H9 (cell line): ENCODE results near the gene NPBWR2. TPM values are rescaled to one million over a fixed set of nuclear protein-coding genes. Genes with fewer than 3 reads are reported as not detected.

Source experiments
- DNase-seq: peaks from one replicate; pipeline ENCODE4 v3.0.0-alpha.2; 2017
- H2AFZ ChIP-seq: one replicate; pipeline ENCODE4 v1.6.1; 2013; ENCODE audit warnings: mild to moderate bottlenecking, low read length, control low read depth, moderate library complexity
- H2AK5ac ChIP-seq: 2 replicates; pipeline ENCODE4 v1.6.1; 2013; ENCODE audit warnings: low read length, control low read depth, mixed read lengths; ENCODE audit not compliant: insufficient read length
- H2BK120ac ChIP-seq: one replicate; pipeline ENCODE4 v1.6.1; 2013; ENCODE audit warnings: low read depth, mild to moderate bottlenecking, low read length, control low read depth, inconsistent platforms; ENCODE audit not compliant: poor library complexity, severe bottlenecking
- H2BK12ac ChIP-seq: 2 replicates; pipeline ENCODE4 v1.6.1; 2013; ENCODE audit warnings: low read length, control low read depth, mixed read lengths, low read depth; ENCODE audit not compliant: insufficient read length
- H2BK15ac ChIP-seq: 2 replicates; pipeline ENCODE4 v1.6.1; 2013; ENCODE audit warnings: low read depth, low read length, control low read depth
- H2BK20ac ChIP-seq: one replicate; pipeline ENCODE4 v1.6.1; 2013; ENCODE audit warnings: low read depth, mild to moderate bottlenecking, low read length, control low read depth, inconsistent platforms; ENCODE audit not compliant: poor library complexity, severe bottlenecking
- H2BK5ac ChIP-seq: 2 replicates; pipeline ENCODE4 v1.6.1; 2013; ENCODE audit warnings: low read length, control low read depth, mixed read lengths; ENCODE audit not compliant: insufficient read length
- H3K14ac ChIP-seq: 2 replicates; pipeline ENCODE4 v1.6.1; 2013; ENCODE audit warnings: low read length, control low read depth; ENCODE audit not compliant: insufficient read depth
- H3K18ac ChIP-seq: 2 replicates; pipeline ENCODE4 v1.6.1; 2013; ENCODE audit warnings: low read depth, mild to moderate bottlenecking, mixed read lengths, low read length, control low read depth; ENCODE audit not compliant: insufficient read length
- H3K23ac ChIP-seq: 2 replicates; pipeline ENCODE4 v1.6.1; 2013; ENCODE audit warnings: low read length, control low read depth, mixed read lengths, low read depth; ENCODE audit not compliant: insufficient read length
- H3K23me2 ChIP-seq: 2 replicates; pipeline ENCODE4 v1.6.1; 2013; ENCODE audit warnings: low read depth, mild to moderate bottlenecking, mixed read lengths, low read length, control low read depth; ENCODE audit not compliant: insufficient read length, poor library complexity, severe bottlenecking
- H3K27ac ChIP-seq: 2 replicates; pipeline ENCODE4 v1.5.1; 2013; ENCODE audit warnings: low read length, control low read depth, mixed read lengths, low read depth; ENCODE audit not compliant: insufficient read length
- H3K27me3 ChIP-seq: 2 replicates; pipeline ENCODE4 v1.6.1; 2013; ENCODE audit warnings: low read length, control low read depth, inconsistent platforms; ENCODE audit not compliant: insufficient read depth
- H3K4ac ChIP-seq: 2 replicates; pipeline ENCODE4 v1.6.1; 2013; ENCODE audit warnings: low read depth, mild to moderate bottlenecking, control low read depth, inconsistent platforms, low read length, moderate library complexity
- H3K4me1 ChIP-seq: 2 replicates; pipeline ENCODE4 v1.6.1; 2013; ENCODE audit warnings: low read length, control low read depth, inconsistent platforms; ENCODE audit not compliant: insufficient read depth
- H3K4me2 ChIP-seq: 2 replicates; pipeline ENCODE4 v1.6.1; 2013; ENCODE audit warnings: low read length, control low read depth, mixed read lengths; ENCODE audit not compliant: insufficient read length, insufficient read depth
- H3K56ac ChIP-seq: 2 replicates; pipeline ENCODE4 v1.6.1; 2013; ENCODE audit warnings: low read depth, mild to moderate bottlenecking, mixed read lengths, low read length, control low read depth; ENCODE audit not compliant: insufficient read length
- H3K79me1 ChIP-seq: 2 replicates; pipeline ENCODE4 v1.6.1; 2013; ENCODE audit warnings: low read depth, mild to moderate bottlenecking, moderate library complexity, low read length, control low read depth, inconsistent platforms; ENCODE audit not compliant: insufficient read depth, poor library complexity, severe bottlenecking
- H3K79me2 ChIP-seq: 2 replicates; pipeline ENCODE4 v1.6.1; 2013; ENCODE audit warnings: low read length, control low read depth, inconsistent platforms; ENCODE audit not compliant: insufficient read depth
- H3K9ac ChIP-seq: 2 replicates; pipeline ENCODE4 v1.6.1; 2013; ENCODE audit warnings: low read length, control low read depth, mixed read lengths; ENCODE audit not compliant: insufficient read length; ENCODE audit errors: extremely low read depth
- H3K9me3 ChIP-seq: one replicate; pipeline ENCODE4 v1.6.1; 2013; ENCODE audit warnings: low read depth, low read length, inconsistent platforms; ENCODE audit not compliant: control insufficient read depth
- H3T11ph ChIP-seq: one replicate; pipeline ENCODE4 v1.6.1; 2013; ENCODE audit warnings: mild to moderate bottlenecking, low read length, control low read depth, inconsistent platforms
- H4K20me1 ChIP-seq: one replicate; pipeline ENCODE4 v1.6.1; 2013; ENCODE audit not compliant: control insufficient read depth, insufficient read length, insufficient read depth
- H4K5ac ChIP-seq: 2 replicates; pipeline ENCODE4 v1.6.1; 2013; ENCODE audit warnings: low read depth, mild to moderate bottlenecking, mixed read lengths, low read length, control low read depth; ENCODE audit not compliant: insufficient read length
- H4K8ac ChIP-seq: replicated peaks from 2 replicates; pipeline ENCODE4 v1.6.1; 2013; ENCODE audit warnings: low read length, control low read depth, mixed read lengths, low read depth; ENCODE audit not compliant: insufficient read length
- H4K91ac ChIP-seq: 2 replicates; pipeline ENCODE4 v1.6.1; 2013; ENCODE audit warnings: low read depth, mild to moderate bottlenecking, moderate library complexity, mixed read lengths, low read length, control low read depth; ENCODE audit not compliant: insufficient read length
- H3K27ac Mint-ChIP-seq, 3 experiments: 2 replicates in 2 of 3; 3 replicates in 1 of 3; pipeline ENCODE4 v1.8.0; 2020 to 2021; ENCODE audit warnings: mixed read lengths in 3 of 3, mild to moderate bottlenecking in 1 of 3, moderate library complexity in 1 of 3
- H3K27me3 Mint-ChIP-seq: 2 replicates; pipeline ENCODE4 v1.8.0; 2021; ENCODE audit warnings: low read depth, mild to moderate bottlenecking, moderate library complexity, mixed read lengths
- H3K36me3 Mint-ChIP-seq, 3 experiments: 2 replicates in 2 of 3; 3 replicates in 1 of 3; pipeline ENCODE4 v1.8.0; 2020 to 2021; ENCODE audit warnings: low read depth in 3 of 3, mixed read lengths in 3 of 3; ENCODE audit not compliant: insufficient read depth in 1 of 3
- H3K4me1 Mint-ChIP-seq, 2 experiments: 2 replicates each; pipeline ENCODE4 v1.8.0; 2020; ENCODE audit warnings: mixed read lengths in 2 of 2
- H3K4me3 Mint-ChIP-seq, 2 experiments: 2 replicates in 1 of 2; 3 replicates in 1 of 2; pipeline ENCODE4 v1.8.0; 2020 to 2021; ENCODE audit warnings: mild to moderate bottlenecking in 2 of 2, mixed read lengths in 2 of 2, moderate library complexity in 1 of 2
- H3K9me3 Mint-ChIP-seq, 2 experiments: 2 replicates in 1 of 2; 3 replicates in 1 of 2; pipeline ENCODE4 v1.8.0; 2020; ENCODE audit warnings: mild to moderate bottlenecking in 2 of 2, mixed read lengths in 2 of 2, moderate library complexity in 1 of 2
- CTCF ChIP-seq: fragments of 200-600 bp; sonication (generic); conservative IDR thresholded peaks from 3 replicates; pipeline ENCODE4 v1.8.0; 2021; ENCODE audit warnings: antibody characterized with exemption, mild to moderate bottlenecking
- WGBS: extraction: QIAGEN DNeasy Blood & Tissue Kit; methylation state at CpG from one replicate; pipeline ENCODE4 v1.1.7; 2013; ENCODE audit warnings: missing lambda C conversion rate, low lambda C conversion rate, mixed read lengths; ENCODE audit not compliant: insufficient read length; ENCODE audit errors: extremely low coverage; 5-methylcytosine and 5-hydroxymethylcytosine counted together
- total RNA-seq: library from RNA; stranded (reverse); gene quantifications from 2 replicates; pipeline ENCODE4 v1.2.1, GENCODE V29; 2021

The NPBWR2 gene
- total RNA-seq, 1 experiment from 2014 or later: not detected

- Histone ChIP-seq H2BK20ac (no peak overlapping the region), H3K9ac (no peak overlapping the region), H3K27me3 (no peaks in the 10 kb centered on the region; the same call in 1 of the 2 replicates), H4K8ac (no peak overlapping the region), H3T11ph (no peak overlapping the region), H3K18ac (no peak overlapping the region), H2BK12ac (no peak overlapping the region), H2BK5ac (no peak overlapping the region), H2AK5ac (no peak overlapping the region), H3K23me2 (no peaks in the 10 kb centered on the region), H4K20me1 (no peaks in the 10 kb centered on the region), H3K79me1 (no peaks in the 10 kb centered on the region), H3K4ac (no peak overlapping the region), H3K79me2 (no peaks in the 10 kb centered on the region), H2AFZ (no peak overlapping the region), H2BK120ac (no peak overlapping the region), H3K23ac (no peak overlapping the region), H2BK15ac (no peak overlapping the region), H3K56ac (no peak overlapping the region), H3K4me2 (no peak overlapping the region), H3K14ac (no peak overlapping the region), H3K9me3 (no peaks in the 10 kb centered on the region), H3K4me1 (peaks cover 4% of the 10 kb centered on the region; the same call in 1 of the 2 replicates), H4K5ac (no peak overlapping the region), H3K27ac (no peak overlapping the region), H4K91ac (no peak overlapping the region)
- Mint-ChIP-seq H3K4me1 (peaks cover 43 to 52% of the 10 kb centered on the region in 2 experiments), H3K9me3 (no peaks in the 10 kb centered on the region), H3K27me3 (peaks cover 15% of the 10 kb centered on the region), H3K4me3 (no peak overlapping the region), H3K36me3 (peaks cover 0 to 3% (median 0%) of the 10 kb centered on the region in 3 experiments; a peak in 2 of 7 replicates), H3K27ac (peak overlapping the region in 2 of 3 experiments; percentile 44 to 78; a peak in 2 of 7 replicates)
- TF ChIP-seq CTCF: no peak
- no peak for DNase-seq
- WGBS: no CpG with 5 or more reads among the region's 9 CpGs
Observed at GRCh38 chr20:64156136-64156885, 48.9 kb upstream of the NPBWR2 start.
